Bronchial epithelial cell (primary cell): Measurements from ENCODE around the gene ICA1L. TPM values are rescaled to one million over a fixed set of nuclear protein-coding genes. Genes with fewer than 3 reads are reported as not detected.

Source experiments
- DNase-seq: peaks from one replicate; pipeline ENCODE4 v3.0.0-alpha.2; 2010; ENCODE audit warnings: low read depth
- FAIRE-seq: peaks from 2 replicates; lab custom pipeline; 2011; peaks lifted over from hg19 to GRCh38; lab: Jason Lieb, UNC
- H3K27me3 ChIP-seq: 2 replicates; pipeline ENCODE4 v1.5.1; 2011; ENCODE audit warnings: low read length; ENCODE audit not compliant: control insufficient read depth, insufficient read depth
- H3K36me3 ChIP-seq: 2 replicates; pipeline ENCODE4 v1.5.1; 2011; ENCODE audit warnings: low read length; ENCODE audit not compliant: control insufficient read depth, insufficient read depth
- H3K4me3 ChIP-seq: 2 replicates; pipeline ENCODE4 v1.5.1; 2011; ENCODE audit warnings: mild to moderate bottlenecking, low read depth, low read length, control low read depth
- total RNA-seq: library from RNA; depleted of rRNA; stranded (reverse); fragments of >200 nt; gene quantifications from 2 replicates; pipeline ENCODE4 v1.2.1, GENCODE V29; 2014
- TF ChIP-seq, protein P1 (sequence below): IDR thresholded peaks from 2 replicates; pipeline ENCODE4 v1.5.1; 2011; ENCODE audit warnings: mild to moderate bottlenecking, moderate library complexity, low read length, control low read depth, inconsistent platforms; ENCODE audit not compliant: insufficient read depth, severe bottlenecking

The ICA1L gene
- total RNA-seq, 1 donor from 2014 or later = 1.6 TPM

DNA sequence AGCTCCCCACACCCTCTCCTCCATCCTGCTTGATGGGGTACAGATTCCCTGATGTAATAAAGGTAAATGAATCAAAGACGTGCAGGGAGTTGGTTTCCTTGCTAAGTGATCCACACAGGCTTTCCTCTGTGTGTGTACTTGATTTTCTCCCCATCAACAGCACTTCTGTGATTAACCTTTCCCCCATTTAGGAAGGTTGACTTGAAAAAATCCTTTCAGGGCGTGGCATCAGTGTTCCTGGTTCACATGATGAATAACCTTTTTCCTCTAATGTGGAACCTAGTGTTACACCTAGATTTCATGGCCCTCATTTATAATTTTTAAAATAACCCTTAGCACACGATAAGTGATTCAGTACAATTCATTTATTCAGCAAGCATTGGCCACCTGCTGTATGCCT lies 115.0 kb downstream of the ICA1L start:
- TF ChIP-seq, protein P1, sequence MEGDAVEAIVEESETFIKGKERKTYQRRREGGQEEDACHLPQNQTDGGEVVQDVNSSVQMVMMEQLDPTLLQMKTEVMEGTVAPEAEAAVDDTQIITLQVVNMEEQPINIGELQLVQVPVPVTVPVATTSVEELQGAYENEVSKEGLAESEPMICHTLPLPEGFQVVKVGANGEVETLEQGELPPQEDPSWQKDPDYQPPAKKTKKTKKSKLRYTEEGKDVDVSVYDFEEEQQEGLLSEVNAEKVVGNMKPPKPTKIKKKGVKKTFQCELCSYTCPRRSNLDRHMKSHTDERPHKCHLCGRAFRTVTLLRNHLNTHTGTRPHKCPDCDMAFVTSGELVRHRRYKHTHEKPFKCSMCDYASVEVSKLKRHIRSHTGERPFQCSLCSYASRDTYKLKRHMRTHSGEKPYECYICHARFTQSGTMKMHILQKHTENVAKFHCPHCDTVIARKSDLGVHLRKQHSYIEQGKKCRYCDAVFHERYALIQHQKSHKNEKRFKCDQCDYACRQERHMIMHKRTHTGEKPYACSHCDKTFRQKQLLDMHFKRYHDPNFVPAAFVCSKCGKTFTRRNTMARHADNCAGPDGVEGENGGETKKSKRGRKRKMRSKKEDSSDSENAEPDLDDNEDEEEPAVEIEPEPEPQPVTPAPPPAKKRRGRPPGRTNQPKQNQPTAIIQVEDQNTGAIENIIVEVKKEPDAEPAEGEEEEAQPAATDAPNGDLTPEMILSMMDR = no peak
- FAIRE-seq = no peak
- H3K27me3 ChIP-seq = no peaks in the 10 kb centered on the region
- H3K36me3 ChIP-seq = no peaks in the 10 kb centered on the region
- DNase-seq = no peak
- H3K4me3 ChIP-seq = no peak overlapping the region

DNA sequence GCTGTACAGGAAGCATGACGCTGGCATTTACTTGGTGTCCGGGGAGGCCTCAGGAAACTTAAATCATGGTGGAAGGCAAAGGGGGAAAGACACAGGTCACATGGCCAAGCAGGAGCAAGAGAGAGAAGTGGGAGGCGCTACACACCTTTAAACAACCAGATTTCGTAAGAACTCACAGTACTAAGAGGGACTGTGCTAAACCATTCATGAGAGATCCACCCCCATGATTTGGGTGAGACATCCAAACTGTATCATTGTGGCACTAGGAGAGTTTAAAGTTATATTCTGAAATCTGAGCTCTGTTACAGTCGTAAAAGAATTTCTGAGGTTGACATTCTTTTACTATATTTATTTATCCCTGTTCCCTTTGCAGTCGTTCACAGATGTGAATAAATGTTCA lies 116.6 kb downstream of the ICA1L start:
- Histone ChIP-seq H3K36me3 (no peaks in the 10 kb centered on the region), H3K27me3 (no peaks in the 10 kb centered on the region), H3K4me3 (no peak overlapping the region)
- DNase-seq = no peak
- FAIRE-seq = no peak
- TF ChIP-seq, protein P1 = no peak

DNA sequence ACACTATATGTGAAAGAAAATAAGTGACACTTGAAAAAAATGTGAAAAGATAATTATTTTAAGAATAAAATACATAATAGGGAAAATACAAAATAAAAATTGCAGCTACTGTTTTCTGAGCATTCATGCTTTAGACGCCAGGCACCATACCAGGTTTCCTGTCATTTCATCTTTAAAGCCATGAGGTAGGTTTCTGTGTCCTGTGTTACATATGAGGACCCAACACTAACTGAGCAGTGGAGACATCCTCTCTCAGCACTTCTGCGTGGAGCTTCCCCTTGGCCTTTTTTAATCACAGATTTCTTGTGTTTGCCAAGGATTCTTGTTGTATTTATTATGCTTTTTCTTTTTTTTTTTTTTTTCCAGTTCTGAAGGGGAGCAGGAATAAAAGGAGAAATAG lies 119.5 kb downstream of the ICA1L start:
- TF ChIP-seq, protein P1 = no peak
- no peaks in the 10 kb centered on the region for H3K36me3 ChIP-seq
- H3K4me3 ChIP-seq = no peak overlapping the region
- H3K27me3 ChIP-seq = no peaks in the 10 kb centered on the region
- DNase-seq (no peak), FAIRE-seq (no peak)

DNA sequence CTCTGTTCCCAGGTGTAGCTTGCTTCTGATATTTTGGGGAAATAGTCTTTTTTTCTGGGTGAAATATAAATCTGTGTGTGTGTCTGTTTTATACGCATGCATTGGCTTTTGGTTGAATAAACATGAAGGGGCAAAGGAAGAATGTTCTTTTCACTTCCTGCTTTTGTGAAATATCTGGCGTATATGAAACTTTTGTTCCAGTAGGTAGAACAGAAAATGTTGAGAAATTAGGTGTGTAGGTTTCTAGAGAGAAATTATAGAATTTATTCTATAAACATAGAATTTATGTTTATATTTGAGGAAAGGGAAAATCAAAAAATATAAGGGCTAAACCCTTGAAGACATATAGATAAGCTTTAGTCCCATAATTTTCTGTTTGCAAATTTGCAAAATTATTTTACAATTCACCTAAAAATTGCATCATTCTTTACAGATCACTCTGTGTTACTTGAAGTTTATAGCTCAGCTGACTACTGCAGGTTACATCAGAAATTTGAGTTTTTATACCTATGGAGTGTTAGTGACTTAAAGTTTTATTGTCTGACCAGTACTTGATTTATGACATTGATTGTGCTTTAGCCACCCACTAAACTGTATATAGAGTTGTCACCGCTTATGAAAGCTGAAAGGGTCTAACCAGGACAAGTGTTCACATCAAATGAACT lies 120.7 kb downstream of the ICA1L start:
- no peak for FAIRE-seq
- Histone ChIP-seq H3K4me3 (no peak overlapping the region), H3K27me3 (no peaks in the 10 kb centered on the region), H3K36me3 (no peaks in the 10 kb centered on the region)
- TF ChIP-seq, protein P1 = no peak
- no peak for DNase-seq

DNA sequence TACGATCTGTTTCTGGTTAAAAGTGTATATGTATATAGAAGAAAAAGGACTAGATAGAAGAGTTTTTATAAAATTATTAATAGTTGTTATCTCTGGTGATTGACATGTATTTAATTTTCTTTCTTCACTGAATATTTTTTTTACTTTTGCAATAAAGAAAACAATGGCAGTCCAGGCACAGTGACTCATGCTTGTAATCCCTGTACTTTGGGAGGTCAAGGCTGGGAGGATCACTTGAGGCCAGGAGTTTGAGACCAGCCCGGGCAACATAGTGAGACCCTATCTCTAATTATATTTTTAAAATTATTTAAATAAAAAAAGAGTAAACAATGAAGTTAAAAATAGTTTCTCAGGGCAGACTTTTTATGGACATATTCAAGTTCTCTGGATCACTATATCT lies 122.1 kb downstream of the ICA1L start:
- H3K36me3 ChIP-seq = no peaks in the 10 kb centered on the region
- FAIRE-seq (no peak), DNase-seq (no peak)
- H3K4me3 ChIP-seq = no peak overlapping the region
- no peaks in the 10 kb centered on the region for H3K27me3 ChIP-seq
- TF ChIP-seq, protein P1 = no peak

DNA sequence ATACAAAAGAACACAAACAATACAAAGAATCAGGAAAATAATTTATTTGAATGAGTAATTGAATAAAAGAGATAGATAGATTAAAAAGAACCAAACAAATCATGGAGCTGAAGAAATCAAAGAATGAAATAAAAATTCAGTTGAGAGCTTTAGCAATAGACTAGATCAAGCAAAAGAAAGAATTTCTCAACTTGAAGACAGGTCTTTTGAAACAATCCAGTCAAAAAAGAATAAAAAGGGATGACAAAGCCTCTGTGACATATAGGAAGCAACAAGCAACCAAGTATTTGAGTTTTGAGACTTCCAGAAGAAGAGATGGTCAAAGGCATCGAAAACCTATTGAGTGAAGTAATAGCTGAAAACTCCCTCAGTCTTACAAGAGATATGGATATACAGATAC lies 128.0 kb downstream of the ICA1L start:
- TF ChIP-seq, protein P1 = no peak
- H3K36me3 ChIP-seq = no peaks in the 10 kb centered on the region

More for the DNA sequence above, 128.0 kb downstream of the ICA1L start:
- no peak overlapping the region for H3K4me3 ChIP-seq
- no peaks in the 10 kb centered on the region for H3K27me3 ChIP-seq
- DNase-seq (no peak), FAIRE-seq (no peak)
